ENCODE results near the gene PNPO.

The PNPO gene

GRCh38 chr17:47959825-47960655 is 18.7 kb downstream of the PNPO start:
- H2AK5ac ChIP-seq (ENCODE audit: low read depth, low read length): no peak overlapping the region
- no peak overlapping the region for H4K91ac ChIP-seq (ENCODE audit: low read depth, low read length, poor library complexity)
- H3K4ac ChIP-seq (ENCODE audit: low read length): no peak overlapping the region
- H3K27ac ChIP-seq (replicated peaks; ENCODE audit: low read length): no peak overlapping the region
- no peak overlapping the region for H2BK12ac ChIP-seq (ENCODE audit: low read length)
- H2AFZ ChIP-seq (ENCODE audit: low read length): no peak overlapping the region
- H2BK15ac ChIP-seq (ENCODE audit: low read length): no peak overlapping the region
- no peak for DNase-seq (ENCODE audit: low spot score)
- no peaks in the 10 kb centered on the region for H3K36me3 ChIP-seq (replicated peaks in 1 of 2; ENCODE audit: control insufficient read depth in 2 of 2, insufficient read depth in 2 of 2, low read length in 2 of 2)
- H3K4me3 ChIP-seq (ENCODE audit: low read length in 2 of 2): no peak overlapping the region
- H4K8ac ChIP-seq (ENCODE audit: low read depth, low read length): no peak overlapping the region
- H3K4me1 ChIP-seq (ENCODE audit: control insufficient read depth in 2 of 2, insufficient read depth in 1 of 2, low read depth in 1 of 2, low read length in 2 of 2): peaks cover 8 to 10% of the 10 kb centered on the region in 2 donors
- peaks cover 0 to 46% (median 3%) of the 10 kb centered on the region in 3 experiments for H3K27me3 ChIP-seq (ENCODE audit: control insufficient read depth in 3 of 3, insufficient read depth in 3 of 3, low read depth in 1 of 3, low read length in 3 of 3)
- H3K9ac ChIP-seq (ENCODE audit: low read depth, low read length, poor library complexity): no peak overlapping the region
- H3K23ac ChIP-seq (ENCODE audit: low read depth, low read length, poor library complexity): no peak overlapping the region
- H3K18ac ChIP-seq (ENCODE audit: low read length): no peak overlapping the region
- H3K9me3 ChIP-seq (replicated peaks in 1 of 2; ENCODE audit: control insufficient read depth in 2 of 2, insufficient read depth in 1 of 2, low read depth in 1 of 2, low read length in 2 of 2): no peaks in the 10 kb centered on the region
- no CpG with 5 or more reads among the region's 8 CpGs for WGBS, 2 donors (ENCODE audit: extremely low coverage in 2 of 2, insufficient read length in 2 of 2, insufficient replicate concordance in 1 of 2)
- H2BK120ac ChIP-seq (ENCODE audit: low read depth, low read length): no peak overlapping the region
- H2BK5ac ChIP-seq (ENCODE audit: low read length): no peak overlapping the region
- H3K79me1 ChIP-seq (ENCODE audit: low read depth, low read length): no peaks in the 10 kb centered on the region
- H3K14ac ChIP-seq (ENCODE audit: low read length): no peak overlapping the region
- H3K4me2 ChIP-seq (ENCODE audit: insufficient read depth, low read length, poor library complexity, severe bottlenecking): no peak overlapping the region

GRCh38 chr17:47961406-47961805 is 20.0 kb downstream of the PNPO start:
- no peak for DNase-seq (ENCODE audit: low spot score)
- Histone ChIP-seq H2AK5ac (ENCODE audit: low read depth, low read length) (no peak overlapping the region), H3K4me3 (ENCODE audit: low read length in 2 of 2) (no peak overlapping the region), H2BK120ac (ENCODE audit: low read depth, low read length) (no peak overlapping the region), H3K18ac (ENCODE audit: low read length) (no peak overlapping the region), H2BK12ac (ENCODE audit: low read length) (no peak overlapping the region), H4K91ac (ENCODE audit: low read depth, low read length, poor library complexity) (no peak overlapping the region), H3K27me3 (ENCODE audit: control insufficient read depth in 3 of 3, insufficient read depth in 3 of 3, low read depth in 1 of 3, low read length in 3 of 3) (peaks cover 0 to 41% (median 3%) of the 10 kb centered on the region in 3 experiments), H3K4me2 (ENCODE audit: insufficient read depth, low read length, poor library complexity, severe bottlenecking) (no peak overlapping the region), H4K8ac (ENCODE audit: low read depth, low read length) (no peak overlapping the region), H3K4ac (ENCODE audit: low read length) (no peak overlapping the region), H3K9me3 (replicated peaks in 1 of 2; ENCODE audit: control insufficient read depth in 2 of 2, insufficient read depth in 1 of 2, low read depth in 1 of 2, low read length in 2 of 2) (no peaks in the 10 kb centered on the region), H2BK5ac (ENCODE audit: low read length) (no peak overlapping the region), H3K79me1 (ENCODE audit: low read depth, low read length) (no peaks in the 10 kb centered on the region), H3K4me1 (ENCODE audit: control insufficient read depth in 2 of 2, insufficient read depth in 1 of 2, low read depth in 1 of 2, low read length in 2 of 2) (peaks cover 8 to 10% of the 10 kb centered on the region in 2 donors), H2AFZ (ENCODE audit: low read length) (no peak overlapping the region), H3K27ac (replicated peaks; ENCODE audit: low read length) (no peak overlapping the region), H3K9ac (ENCODE audit: low read depth, low read length, poor library complexity) (no peak overlapping the region), H3K23ac (ENCODE audit: low read depth, low read length, poor library complexity) (no peak overlapping the region), H3K14ac (ENCODE audit: low read length) (no peak overlapping the region), H2BK15ac (ENCODE audit: low read length) (no peak overlapping the region), H3K36me3 (replicated peaks in 1 of 2; ENCODE audit: control insufficient read depth in 2 of 2, insufficient read depth in 2 of 2, low read length in 2 of 2) (no peaks in the 10 kb centered on the region)
- no CpG with 5 or more reads among the region's 6 CpGs for WGBS, 2 donors (ENCODE audit: extremely low coverage in 2 of 2, insufficient read length in 2 of 2, insufficient replicate concordance in 1 of 2)

GRCh38 chr17:47962901-47963300 is 21.5 kb downstream of the PNPO start:
- no peaks in the 10 kb centered on the region for H3K79me1 ChIP-seq (ENCODE audit: low read depth, low read length)
- no peak overlapping the region for H4K91ac ChIP-seq (ENCODE audit: low read depth, low read length, poor library complexity)
- H2AK5ac ChIP-seq (ENCODE audit: low read depth, low read length): no peak overlapping the region
- H3K9ac ChIP-seq (ENCODE audit: low read depth, low read length, poor library complexity): no peak overlapping the region
- H3K36me3 ChIP-seq (replicated peaks in 1 of 2; ENCODE audit: control insufficient read depth in 2 of 2, insufficient read depth in 2 of 2, low read length in 2 of 2): no peaks in the 10 kb centered on the region
- no peak overlapping the region for H3K4me3 ChIP-seq (ENCODE audit: low read length in 2 of 2)
- WGBS, 2 donors (ENCODE audit: extremely low coverage in 2 of 2, insufficient read length in 2 of 2, insufficient replicate concordance in 1 of 2): no CpG with 5 or more reads among the region's 3 CpGs
- no peak overlapping the region for H3K4me2 ChIP-seq (ENCODE audit: insufficient read depth, low read length, poor library complexity, severe bottlenecking)
- H3K18ac ChIP-seq (ENCODE audit: low read length): no peak overlapping the region
- H3K27me3 ChIP-seq (ENCODE audit: control insufficient read depth in 3 of 3, insufficient read depth in 3 of 3, low read depth in 1 of 3, low read length in 3 of 3): peaks cover 0 to 35% (median 0%) of the 10 kb centered on the region in 3 experiments
- no peak overlapping the region for H2BK120ac ChIP-seq (ENCODE audit: low read depth, low read length)
- H3K4me1 ChIP-seq (ENCODE audit: control insufficient read depth in 2 of 2, insufficient read depth in 1 of 2, low read depth in 1 of 2, low read length in 2 of 2): peaks cover under 1 to 1% of the 10 kb centered on the region in 2 donors
- no peak overlapping the region for H3K4ac ChIP-seq (ENCODE audit: low read length)
- H4K8ac ChIP-seq (ENCODE audit: low read depth, low read length): no peak overlapping the region
- no peak overlapping the region for H3K27ac ChIP-seq (replicated peaks; ENCODE audit: low read length)
- no peak overlapping the region for H3K14ac ChIP-seq (ENCODE audit: low read length)
- no peak overlapping the region for H2BK15ac ChIP-seq (ENCODE audit: low read length)
- no peak overlapping the region for H2BK5ac ChIP-seq (ENCODE audit: low read length)
- no peak for DNase-seq (ENCODE audit: low spot score)
- no peak overlapping the region for H2AFZ ChIP-seq (ENCODE audit: low read length)
- H2BK12ac ChIP-seq (ENCODE audit: low read length): no peak overlapping the region
- H3K9me3 ChIP-seq (replicated peaks in 1 of 2; ENCODE audit: control insufficient read depth in 2 of 2, insufficient read depth in 1 of 2, low read depth in 1 of 2, low read length in 2 of 2): no peaks in the 10 kb centered on the region
- no peak overlapping the region for H3K23ac ChIP-seq (ENCODE audit: low read depth, low read length, poor library complexity)

GRCh38 chr17:47964856-47965255 is 23.5 kb downstream of the PNPO start:
- H3K79me1 ChIP-seq (ENCODE audit: low read depth, low read length): no peaks in the 10 kb centered on the region
- H3K18ac ChIP-seq (ENCODE audit: low read length): no peak overlapping the region
- no peak overlapping the region for H4K8ac ChIP-seq (ENCODE audit: low read depth, low read length)
- no peak overlapping the region for H3K27ac ChIP-seq (replicated peaks; ENCODE audit: low read length)
- no peak overlapping the region for H3K9ac ChIP-seq (ENCODE audit: low read depth, low read length, poor library complexity)
- no peak overlapping the region for H3K23ac ChIP-seq (ENCODE audit: low read depth, low read length, poor library complexity)
- no peak overlapping the region for H2BK5ac ChIP-seq (ENCODE audit: low read length)
- WGBS, 2 donors (ENCODE audit: extremely low coverage in 2 of 2, insufficient read length in 2 of 2, insufficient replicate concordance in 1 of 2): no CpG with 5 or more reads among the region's 5 CpGs
- no peak overlapping the region for H3K4me2 ChIP-seq (ENCODE audit: insufficient read depth, low read length, poor library complexity, severe bottlenecking)
- H3K27me3 ChIP-seq (ENCODE audit: control insufficient read depth in 3 of 3, insufficient read depth in 3 of 3, low read depth in 1 of 3, low read length in 3 of 3): peaks cover 0 to 15% (median 0%) of the 10 kb centered on the region in 3 experiments
- no peak overlapping the region for H3K14ac ChIP-seq (ENCODE audit: low read length)
- no peak overlapping the region for H2AFZ ChIP-seq (ENCODE audit: low read length)
- H3K36me3 ChIP-seq (replicated peaks in 1 of 2; ENCODE audit: control insufficient read depth in 2 of 2, insufficient read depth in 2 of 2, low read length in 2 of 2): no peaks in the 10 kb centered on the region
- DNase-seq (ENCODE audit: low spot score): no peak
- no peak overlapping the region for H2BK120ac ChIP-seq (ENCODE audit: low read depth, low read length)
- H2BK15ac ChIP-seq (ENCODE audit: low read length): no peak overlapping the region
- H3K9me3 ChIP-seq (replicated peaks in 1 of 2; ENCODE audit: control insufficient read depth in 2 of 2, insufficient read depth in 1 of 2, low read depth in 1 of 2, low read length in 2 of 2): no peaks in the 10 kb centered on the region
- H3K4me3 ChIP-seq (ENCODE audit: low read length in 2 of 2): no peak overlapping the region
- no peak overlapping the region for H2AK5ac ChIP-seq (ENCODE audit: low read depth, low read length)
- H3K4me1 ChIP-seq (ENCODE audit: control insufficient read depth in 2 of 2, insufficient read depth in 1 of 2, low read depth in 1 of 2, low read length in 2 of 2): peaks cover 0 to under 1% of the 10 kb centered on the region in 2 donors
- no peak overlapping the region for H2BK12ac ChIP-seq (ENCODE audit: low read length)
- no peak overlapping the region for H4K91ac ChIP-seq (ENCODE audit: low read depth, low read length, poor library complexity)
- no peak overlapping the region for H3K4ac ChIP-seq (ENCODE audit: low read length)

Data from neuronal stem cell (in vitro differentiated cells).